ENCODE data around the gene NR3C2.

The NR3C2 gene

DNA sequence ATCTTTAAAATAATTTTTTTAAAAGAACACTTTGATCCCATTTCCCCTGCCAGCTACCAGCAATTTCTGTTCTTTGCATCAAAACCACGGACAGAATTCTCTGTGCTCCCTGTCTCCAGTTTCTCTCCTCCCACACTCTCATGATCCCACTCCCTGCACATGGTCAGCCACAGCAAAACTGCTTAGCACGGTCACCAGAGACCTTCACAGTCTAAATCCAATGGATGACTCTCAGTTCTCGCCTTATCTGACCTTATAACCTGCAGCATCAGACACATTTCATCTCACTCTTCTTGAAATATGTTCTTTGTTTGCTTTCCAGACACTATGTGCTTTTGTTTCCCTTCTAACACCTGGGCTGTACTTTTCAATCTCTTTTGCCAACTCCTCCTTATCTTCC, 131.5 kb downstream of the NR3C2 start:
- DNase-seq (ENCODE audit: low spot score) = no peak

DNA sequence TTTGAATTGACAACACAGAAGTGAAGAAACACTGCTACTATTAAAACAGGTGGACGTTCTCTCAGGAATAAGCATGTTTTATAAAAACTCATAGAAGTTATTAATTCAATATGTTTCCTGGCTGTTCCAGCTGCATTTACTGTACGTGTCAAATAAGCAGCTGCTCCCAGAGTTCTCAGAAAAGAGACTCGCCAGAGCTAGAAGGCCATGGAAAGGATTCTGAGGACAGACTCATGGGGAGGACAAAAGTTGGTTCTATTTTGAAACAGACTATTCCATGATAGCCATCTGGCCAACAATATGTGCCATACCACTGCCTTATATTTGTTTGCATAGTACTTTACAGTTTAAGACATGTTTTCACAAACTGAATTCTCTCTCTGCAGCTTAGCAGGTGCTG, 136.5 kb downstream of the NR3C2 start:
- DNase-seq (ENCODE audit: low spot score) = no peak

DNA sequence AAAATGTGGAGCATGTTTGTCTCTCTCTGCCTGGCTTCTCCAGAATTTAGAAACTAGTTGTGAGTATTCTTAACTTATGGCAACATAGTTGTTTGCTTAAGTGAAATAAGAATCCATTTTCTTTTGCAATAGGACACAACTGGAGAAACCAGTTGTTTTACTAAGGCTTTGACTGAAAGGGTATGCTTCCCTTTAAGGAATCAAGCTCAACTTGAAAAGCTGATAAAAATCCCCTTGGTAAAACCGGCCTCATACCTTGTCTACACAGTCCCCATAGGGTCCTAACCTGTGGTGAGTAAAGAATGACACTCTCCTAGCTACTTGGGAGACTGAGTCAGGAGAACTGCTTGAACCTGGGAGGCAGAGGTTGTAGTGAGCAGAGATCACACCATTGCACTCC, 139.8 kb downstream of the NR3C2 start:
- no peak for DNase-seq (ENCODE audit: low spot score)

DNA sequence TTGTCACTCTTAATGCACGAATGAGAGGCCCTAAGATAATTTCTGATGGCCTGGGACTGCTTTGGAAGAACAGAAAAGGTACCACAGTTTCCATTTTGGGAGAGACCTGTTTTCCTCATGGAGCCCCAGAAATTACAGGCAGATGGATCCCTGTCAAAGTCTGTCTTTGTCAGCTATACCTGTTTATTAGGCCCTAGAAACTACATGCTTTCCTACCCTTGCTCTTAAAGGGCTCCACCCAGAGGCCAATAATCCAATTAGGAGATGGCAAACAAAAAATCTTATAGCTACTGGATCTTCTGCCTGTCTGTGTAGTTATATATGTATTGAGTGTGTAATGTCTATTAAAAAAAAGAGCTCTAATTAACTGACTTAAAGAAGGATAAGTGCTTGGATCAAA, 141.3 kb downstream of the NR3C2 start:
- no peak for DNase-seq (ENCODE audit: low spot score)

DNA sequence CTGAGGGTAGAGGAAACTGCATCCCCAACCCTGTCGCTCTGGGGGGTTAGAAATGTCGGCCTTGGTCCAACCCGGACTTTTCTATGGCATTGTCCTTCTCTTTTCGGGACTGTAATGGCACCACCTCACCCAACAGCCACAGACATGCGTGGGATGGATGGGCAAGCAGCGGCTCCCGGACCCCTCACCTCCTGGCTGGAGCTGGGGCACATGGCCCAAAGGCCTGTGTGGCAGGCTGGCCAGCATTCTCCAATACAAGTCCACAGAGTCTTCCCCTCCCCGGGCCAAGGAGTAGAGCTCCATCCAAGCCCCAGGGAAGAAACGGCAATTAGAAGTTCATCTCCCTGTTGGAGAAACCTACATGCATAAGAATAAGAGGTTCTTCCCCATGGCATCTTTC, 142.9 kb downstream of the NR3C2 start:
- DNase-seq (ENCODE audit: low spot score) = no peak

DNA sequence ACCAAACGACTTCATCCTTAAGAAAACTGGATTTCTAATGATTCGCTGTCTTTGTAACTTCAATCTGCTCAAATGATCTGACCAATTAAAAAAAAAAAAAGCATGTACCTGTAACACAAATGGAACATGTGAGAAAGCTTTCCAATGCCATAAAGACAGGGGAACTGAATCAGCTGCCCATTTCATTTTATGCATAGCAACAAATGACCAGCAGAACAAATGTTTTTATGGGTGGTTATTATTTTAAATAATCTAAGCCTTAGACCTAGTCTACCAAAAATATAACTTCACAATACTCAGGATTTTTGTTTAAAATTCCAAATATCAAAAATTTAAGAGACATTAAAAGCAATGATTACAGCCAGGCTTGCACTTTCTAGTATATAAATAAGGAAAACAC, 145.7 kb downstream of the NR3C2 start:
- DNase-seq (ENCODE audit: low spot score) = no peak

DNA sequence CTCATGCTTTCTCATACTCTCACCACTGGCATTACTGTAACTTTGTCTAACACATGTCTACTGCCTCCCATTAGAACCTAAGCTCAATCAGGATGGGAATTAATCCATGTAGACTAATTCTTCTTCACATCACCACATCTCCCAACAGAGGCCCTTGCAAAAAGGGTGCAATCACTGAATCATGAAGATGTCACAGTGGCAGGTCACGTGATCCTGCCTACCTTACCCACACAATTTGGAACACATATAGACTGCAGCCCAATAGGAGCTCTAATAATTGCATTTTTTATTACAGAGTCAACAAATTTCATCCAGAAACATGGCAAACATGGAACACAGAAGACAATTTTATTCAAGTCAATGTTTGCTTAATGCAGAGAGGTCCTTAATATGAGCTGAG, 146.6 kb downstream of the NR3C2 start:
- no peak for DNase-seq (ENCODE audit: low spot score)

DNA sequence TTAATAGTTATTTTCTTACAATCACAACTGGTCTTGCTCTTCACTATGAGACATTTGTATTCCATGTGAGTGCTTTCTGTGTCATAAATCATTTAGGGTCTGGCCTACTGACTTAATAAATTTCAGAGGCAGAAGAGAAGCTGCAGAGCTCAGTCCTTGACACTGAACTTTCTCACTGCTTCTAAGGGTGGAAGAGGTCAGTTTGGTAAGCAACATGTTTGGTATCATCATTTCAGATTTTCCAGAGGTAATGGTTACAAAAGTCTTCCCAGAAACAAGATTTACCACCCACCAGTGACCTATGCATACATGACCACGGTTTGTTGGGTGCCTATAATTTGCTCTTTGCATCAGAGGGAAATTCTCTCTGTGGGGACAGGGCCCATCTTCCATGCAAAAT, 148.6 kb downstream of the NR3C2 start:
- no peak for DNase-seq (ENCODE audit: low spot score)

DNA sequence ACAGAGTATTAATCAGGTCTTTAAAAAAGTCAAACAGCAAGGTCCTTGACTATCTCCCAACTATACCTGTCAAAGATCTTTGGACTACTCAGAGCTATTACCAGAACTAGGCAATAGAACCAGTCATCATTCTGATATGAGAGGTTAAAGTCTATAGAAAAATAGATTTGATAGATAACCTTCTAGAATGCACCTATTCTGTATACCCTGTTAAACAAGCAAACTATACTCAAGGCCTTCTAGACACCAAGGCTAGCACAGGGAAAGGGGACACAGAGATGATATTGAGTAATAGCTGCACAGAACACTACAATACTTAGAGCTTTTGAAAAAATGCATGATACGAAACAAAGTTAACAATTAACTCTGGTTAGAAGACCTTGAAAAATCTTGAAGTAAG, 149.5 kb downstream of the NR3C2 start:
- no peak for DNase-seq (ENCODE audit: low spot score)

DNA sequence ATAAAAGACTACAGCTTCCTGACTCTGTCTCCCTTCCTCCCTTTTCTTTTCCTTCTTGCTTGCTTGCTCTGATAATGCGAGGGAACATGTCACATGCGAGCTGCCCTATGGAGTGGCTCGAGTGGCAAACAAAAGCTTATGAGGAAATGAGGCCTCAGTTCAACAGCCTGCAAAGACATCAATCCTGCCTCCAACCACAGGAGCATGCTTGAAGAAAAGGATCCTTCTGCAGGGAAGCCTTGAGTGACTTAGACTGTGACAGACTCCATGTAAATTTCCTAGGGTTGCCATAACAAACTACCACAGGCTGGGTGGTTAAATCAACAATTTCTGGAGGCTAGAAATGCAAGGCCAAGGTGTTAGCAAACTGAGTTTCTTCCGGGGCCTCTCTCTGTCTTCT, 152.5 kb downstream of the NR3C2 start:
- no peak for DNase-seq (ENCODE audit: low spot score)

DNA sequence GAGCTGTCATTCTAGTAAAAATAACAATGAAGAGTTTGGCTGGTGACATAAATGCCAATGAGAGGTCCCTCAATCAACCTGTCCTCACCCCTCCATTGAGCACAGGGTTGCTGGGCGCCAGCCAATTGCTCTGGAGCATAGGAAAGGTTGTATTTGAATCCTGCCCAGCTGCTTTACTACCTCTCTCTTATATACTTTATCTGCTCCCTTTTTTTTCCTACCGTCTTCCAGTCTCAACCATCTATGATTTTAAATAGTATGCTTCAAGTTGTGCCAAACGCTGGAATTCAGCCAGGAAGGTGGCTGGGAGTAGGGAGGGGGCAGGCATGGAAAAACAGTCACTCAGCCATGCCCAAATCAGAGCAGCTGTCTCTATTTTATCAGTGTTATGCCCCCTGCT, 153.8 kb downstream of the NR3C2 start:
- DNase-seq (ENCODE audit: low spot score) = no peak

DNA sequence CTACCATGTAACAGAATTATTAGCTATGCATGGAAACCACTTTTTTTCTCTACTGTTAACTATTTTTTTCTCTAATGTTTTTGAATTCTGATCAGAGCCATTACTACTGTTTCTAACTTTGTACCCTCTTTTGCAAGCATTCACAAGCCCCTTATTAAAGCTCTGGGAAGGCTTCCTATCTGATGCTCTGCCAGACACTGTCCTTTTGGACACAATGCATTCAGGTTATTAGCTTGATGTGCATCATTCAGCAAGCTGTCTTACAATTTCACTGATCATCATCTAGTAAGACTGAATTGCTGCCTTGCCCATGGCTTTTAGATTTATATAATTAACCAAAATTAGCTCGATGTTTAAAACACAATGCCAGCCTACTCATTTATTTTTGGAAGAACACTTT, 155.1 kb downstream of the NR3C2 start:
- DNase-seq (ENCODE audit: low spot score) = no peak

DNA sequence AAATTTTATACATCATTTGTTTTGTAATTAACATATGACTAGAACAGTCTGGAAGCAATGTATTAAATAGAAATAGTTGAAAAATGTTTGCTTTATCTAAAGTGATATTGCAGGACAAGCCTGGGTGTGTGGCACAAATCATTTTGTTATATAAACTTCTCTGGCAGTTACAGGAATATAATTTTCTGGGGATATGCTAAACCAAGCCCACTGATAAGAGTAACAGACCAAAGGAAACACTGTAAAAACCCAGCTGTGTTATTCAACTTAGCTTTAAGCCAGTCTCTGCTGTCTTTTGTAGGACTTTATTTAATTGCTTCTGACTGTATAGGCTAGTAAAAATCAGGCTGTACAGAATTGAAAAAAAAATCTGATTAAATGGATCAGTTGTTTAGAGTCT, 156.2 kb downstream of the NR3C2 start:
- no peak for DNase-seq (ENCODE audit: low spot score)

DNA sequence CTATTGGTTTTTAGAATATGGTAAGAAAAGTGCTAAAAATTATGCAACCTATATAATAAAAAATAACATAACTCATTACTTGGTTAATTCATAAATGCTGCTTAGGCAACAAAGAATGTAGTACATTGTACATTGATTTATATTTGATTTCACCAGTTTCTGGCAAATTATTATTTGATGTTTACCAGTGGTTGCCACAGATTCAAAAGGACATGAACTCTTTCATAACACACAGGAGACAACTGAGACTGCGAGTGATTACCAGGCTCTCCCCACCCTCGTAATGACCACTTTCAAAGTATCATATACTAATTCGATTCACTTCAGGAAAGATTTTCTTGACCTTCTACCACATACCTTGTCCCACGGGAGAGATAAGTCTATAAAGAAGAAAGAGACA, 158.5 kb downstream of the NR3C2 start:
- DNase-seq (ENCODE audit: low spot score) = no peak

DNA sequence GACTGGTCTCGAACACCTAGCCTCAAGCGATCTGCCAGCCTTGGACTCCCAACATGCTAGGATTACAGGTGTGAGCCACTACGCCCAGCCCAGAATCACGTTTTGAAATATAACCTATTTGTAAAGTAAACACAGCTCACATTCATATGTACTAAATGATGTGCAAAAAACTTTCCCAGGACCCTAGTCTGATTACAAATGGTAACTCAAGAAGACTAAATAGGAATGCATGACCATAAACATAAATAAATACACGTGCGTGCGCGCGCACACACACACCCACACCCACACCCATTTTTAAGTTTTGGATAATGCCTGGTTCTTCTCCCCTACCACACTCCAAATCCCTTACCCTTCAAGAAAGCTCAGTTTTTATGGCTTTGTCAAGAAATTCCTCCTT, 163.9 kb downstream of the NR3C2 start:
- no peak for DNase-seq (ENCODE audit: low spot score)

DNA sequence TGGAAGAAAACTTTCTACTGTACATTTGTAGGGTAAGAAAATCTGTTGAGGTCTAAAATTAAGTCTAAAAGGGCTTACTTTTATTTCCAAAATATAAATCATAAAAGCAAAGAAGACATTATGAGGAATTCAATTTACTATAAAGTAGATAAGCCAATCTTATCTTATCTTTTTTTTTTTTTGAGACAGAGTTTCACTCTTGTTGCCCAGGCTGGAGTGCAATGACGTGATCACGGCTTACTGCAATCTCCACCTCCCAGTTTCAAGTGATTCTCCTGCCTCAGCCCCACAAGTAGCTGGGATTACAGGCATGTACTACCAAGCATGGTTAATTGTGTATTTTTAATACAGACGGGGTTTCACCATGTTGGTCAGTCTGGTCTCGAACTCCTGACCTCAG, 166.9 kb downstream of the NR3C2 start:
- DNase-seq (ENCODE audit: low spot score) = no peak

DNA sequence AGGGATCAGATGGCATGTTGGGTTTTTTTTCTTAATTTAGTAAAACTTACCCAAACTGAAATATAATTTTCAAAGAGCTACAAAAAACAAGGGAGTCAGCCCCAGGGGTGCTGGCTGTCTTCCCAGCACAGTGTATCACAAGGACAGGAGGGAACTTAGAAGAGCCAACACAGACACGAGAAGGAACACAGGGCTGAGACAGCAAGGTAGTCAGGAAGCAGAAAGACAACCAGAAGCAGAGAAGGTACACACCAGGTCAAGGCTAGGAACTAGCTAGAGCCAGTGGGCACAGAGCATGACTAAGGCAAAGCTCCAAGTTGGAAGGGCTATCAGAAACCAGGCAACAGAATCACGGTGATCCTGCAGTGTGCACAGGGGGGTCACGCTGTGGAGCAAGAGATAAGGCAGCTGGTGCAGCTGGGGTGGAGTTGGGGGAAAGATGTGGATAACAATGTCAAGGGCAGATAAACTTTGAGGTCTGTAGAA, 168.7 kb downstream of the NR3C2 start:
- DNase-seq (ENCODE audit: low spot score) = no peak

DNA sequence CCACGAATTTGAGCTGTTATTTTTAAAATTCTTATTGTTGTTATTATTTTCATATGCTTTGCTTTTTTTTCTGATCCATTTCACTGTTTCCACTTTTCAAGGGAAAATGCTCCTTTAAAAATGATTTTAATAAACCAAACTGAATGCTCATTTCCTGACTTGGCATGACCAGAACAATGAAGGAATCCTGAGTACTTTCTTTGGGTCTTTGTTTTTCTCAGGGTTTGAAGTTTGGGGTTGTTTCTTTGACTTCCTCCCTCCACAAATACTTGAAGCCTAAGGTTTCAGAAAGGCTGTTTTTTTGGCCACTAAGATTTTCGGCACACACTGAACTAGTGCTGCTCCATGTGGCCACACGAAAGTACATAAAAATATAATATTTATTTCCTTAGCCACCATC, 171.0 kb downstream of the NR3C2 start:
- no peak for DNase-seq (ENCODE audit: low spot score)

DNA sequence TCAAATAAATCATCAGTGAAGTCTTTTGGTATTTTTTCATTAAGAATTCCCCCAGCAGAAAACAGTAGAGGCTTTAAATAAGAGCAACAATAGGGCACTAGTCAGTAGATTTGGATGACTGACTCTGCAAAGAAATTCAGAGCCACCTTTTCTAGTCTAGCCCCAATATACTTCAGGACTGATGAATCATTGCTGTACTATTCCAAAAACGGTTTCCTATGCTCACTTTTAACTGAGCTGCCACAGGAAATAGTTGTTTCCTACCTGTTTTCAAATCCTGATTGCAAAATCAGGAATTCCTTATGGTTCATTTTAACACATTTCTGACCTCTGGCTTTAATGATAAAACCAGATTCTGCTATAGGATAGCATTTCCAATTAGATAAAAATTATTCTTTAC, 171.6 kb downstream of the NR3C2 start:
- no peak for DNase-seq (ENCODE audit: low spot score)

DNA sequence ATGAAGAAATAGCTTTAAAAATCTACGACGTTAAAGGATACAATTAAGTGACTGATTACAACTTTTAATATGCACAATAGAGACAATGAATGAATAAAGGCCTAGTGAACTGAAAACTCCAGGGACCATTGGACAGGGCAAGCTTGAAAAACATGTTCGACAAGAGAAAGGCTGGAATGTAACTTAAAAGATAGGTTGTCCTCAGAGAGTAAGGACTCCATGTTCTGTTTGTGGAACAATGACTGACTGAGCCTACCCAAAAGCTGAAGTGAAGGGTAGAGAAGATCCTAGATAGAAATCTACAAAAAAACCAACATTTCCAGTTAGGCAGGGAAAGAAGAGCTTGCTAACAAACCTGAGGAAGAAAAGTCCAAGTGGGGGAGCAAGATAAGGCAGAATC, 173.4 kb downstream of the NR3C2 start:
- DNase-seq (ENCODE audit: low spot score) = no peak

DNA sequence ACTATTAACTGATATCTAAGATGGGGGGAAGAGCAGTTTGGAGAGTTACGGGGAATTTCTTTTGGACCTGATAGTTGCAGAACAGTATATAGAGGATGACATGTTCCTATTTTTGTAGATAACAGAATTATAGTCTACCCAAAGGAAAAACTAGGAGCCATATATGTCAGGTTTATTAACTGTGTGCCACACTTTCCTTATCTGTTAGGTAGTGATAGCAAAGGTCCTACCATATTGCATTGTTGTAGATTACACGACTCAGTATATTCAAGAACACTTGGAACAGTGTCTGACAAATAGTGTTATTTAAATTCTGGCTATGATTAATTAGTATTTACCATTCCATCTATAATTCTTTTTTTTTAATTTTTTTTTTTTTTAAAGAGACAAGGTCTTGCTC, 175.3 kb downstream of the NR3C2 start:
- no peak for DNase-seq (ENCODE audit: low spot score)

DNA sequence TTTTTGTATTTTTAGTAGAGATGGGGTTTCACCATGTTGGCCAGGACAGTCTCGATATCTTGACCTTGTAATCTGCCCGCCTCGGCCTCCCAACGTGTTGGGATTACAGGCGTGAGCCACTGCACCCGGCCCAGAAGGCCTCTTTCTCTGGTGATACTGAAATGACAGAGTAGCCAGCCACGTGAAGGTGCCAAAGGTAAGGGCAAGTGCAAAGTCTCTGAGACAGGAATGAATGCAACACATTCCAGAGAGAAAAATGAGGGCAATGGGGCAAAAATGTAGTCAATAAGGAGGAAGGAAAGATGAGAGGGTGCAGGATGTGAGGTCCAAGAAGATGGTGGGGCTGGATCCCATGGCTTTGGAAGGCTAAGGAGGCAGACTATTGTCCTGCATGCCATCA, 176.0 kb downstream of the NR3C2 start:
- DNase-seq (ENCODE audit: low spot score) = no peak

DNA sequence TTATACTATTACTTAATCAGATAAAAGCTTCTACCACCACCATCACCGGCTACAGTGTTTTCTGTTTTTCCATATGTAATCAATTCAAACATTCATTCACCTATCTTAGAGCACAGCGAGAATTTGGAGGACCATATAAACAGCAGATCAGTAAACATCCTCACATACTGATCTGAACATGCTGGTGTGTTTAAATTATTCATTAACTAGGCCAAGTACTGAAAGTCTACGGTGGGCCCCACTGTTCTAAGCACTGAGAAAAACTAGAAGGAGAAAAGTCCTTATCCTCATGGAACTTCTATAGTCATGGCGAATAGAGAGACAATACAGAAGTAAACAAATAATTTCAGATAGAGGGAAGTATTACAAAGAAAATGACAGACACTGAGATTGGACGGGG, 176.6 kb downstream of the NR3C2 start:
- no peak for DNase-seq (ENCODE audit: low spot score)

DNA sequence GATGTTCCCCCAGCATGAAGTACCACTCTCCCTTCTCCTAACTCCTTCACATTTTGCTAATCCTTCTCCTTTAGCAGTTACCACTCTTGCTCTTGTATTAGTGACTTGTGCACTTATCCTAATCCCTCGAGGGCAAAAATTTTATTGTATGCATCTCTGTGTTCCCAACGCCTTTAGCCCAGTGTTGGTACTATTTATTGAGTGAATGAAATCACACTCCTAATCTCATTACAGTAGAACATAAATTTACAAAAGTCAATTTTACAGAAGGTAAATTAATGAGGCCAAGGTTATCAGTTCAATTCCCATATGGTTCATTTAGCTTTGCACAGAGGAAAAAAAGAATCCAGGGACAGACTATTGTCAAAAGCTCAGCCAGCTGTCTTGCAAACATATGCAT, 178.4 kb downstream of the NR3C2 start:
- no peak for DNase-seq (ENCODE audit: low spot score)

DNA sequence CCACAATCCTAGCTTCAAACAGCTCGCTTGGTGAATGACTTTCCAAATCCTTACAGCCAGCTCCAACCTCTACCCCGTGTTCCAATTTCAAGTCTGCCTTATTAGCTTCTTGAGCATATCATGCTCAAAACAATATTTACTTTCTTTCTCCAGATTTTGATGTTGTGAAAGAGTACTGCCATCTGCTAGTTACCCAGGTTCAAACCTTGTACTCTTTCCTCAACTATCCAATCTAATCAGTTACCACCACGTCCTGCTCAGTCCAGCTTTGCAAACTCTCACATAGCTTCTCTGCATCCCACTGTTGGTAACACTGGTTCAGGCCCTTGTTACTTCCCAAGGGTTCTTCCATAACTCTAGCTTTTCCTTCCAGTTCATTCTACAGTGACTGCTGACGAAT, 179.1 kb downstream of the NR3C2 start:
- DNase-seq (ENCODE audit: low spot score) = no peak
